Measurements from ENCODE around the gene FAM83B. TPM values are rescaled to one million over a fixed set of nuclear protein-coding genes. Genes with fewer than 3 reads are reported as not detected.

The FAM83B gene
- total RNA-seq, 1 experiment from 2014 or later: 15.6 TPM

DNA sequence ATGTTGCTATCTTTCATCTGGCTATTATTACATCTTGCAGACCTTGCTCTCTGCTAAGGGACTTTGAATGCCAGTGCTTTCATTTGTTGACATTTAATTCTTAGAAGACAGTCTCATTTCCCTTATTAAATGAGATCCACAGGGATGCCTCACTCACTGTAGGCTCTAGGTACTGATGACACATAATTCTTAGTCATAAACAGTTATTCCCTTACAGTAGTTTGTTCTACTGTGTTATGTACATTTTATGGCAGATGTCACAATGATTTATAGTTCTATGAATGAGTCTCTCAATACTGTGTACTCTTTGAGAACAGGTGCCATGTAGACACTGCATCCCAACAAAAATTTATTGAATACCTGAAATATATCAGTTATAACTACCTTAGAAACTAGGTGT is 70.3 kb downstream of the FAM83B start:
- H3K36me3 ChIP-seq (ENCODE audit: low read depth): no peaks in the 10 kb centered on the region
- H3K27me3 ChIP-seq (ENCODE audit: insufficient read depth, low read depth): no peaks in the 10 kb centered on the region
- no TSS peak for BruUV-seq (replicated peaks)
- no peak overlapping the region for H3K27ac ChIP-seq
- CTCF ChIA-PET: no interaction called here
- POLR2A ChIA-PET (ENCODE audit: unreplicated experiment): no interaction called here
- no peaks in the 10 kb centered on the region for H3K9me2 ChIP-seq (ENCODE audit: insufficient read depth)
- H3K79me2 ChIP-seq (ENCODE audit: low read depth): no peaks in the 10 kb centered on the region
- no peak overlapping the region for H3K4me2 ChIP-seq
- TF ChIP-seq EZH2 (IDR thresholded peaks at IDR 0.05; ENCODE audit: low read depth): no peak
- TF ChIP-seq, protein P1, sequence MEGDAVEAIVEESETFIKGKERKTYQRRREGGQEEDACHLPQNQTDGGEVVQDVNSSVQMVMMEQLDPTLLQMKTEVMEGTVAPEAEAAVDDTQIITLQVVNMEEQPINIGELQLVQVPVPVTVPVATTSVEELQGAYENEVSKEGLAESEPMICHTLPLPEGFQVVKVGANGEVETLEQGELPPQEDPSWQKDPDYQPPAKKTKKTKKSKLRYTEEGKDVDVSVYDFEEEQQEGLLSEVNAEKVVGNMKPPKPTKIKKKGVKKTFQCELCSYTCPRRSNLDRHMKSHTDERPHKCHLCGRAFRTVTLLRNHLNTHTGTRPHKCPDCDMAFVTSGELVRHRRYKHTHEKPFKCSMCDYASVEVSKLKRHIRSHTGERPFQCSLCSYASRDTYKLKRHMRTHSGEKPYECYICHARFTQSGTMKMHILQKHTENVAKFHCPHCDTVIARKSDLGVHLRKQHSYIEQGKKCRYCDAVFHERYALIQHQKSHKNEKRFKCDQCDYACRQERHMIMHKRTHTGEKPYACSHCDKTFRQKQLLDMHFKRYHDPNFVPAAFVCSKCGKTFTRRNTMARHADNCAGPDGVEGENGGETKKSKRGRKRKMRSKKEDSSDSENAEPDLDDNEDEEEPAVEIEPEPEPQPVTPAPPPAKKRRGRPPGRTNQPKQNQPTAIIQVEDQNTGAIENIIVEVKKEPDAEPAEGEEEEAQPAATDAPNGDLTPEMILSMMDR (conservative IDR thresholded peaks at IDR 0.05): no peak
- H4K20me1 ChIP-seq (ENCODE audit: insufficient read depth): no peaks in the 10 kb centered on the region
- no peaks in the 10 kb centered on the region; the same call in 1 of the 2 replicates for H3F3A ChIP-seq (ENCODE audit: insufficient read depth, low read depth)
- no peak overlapping the region for H3K4me3 ChIP-seq
- DNase-seq: peak in 1 of 2 experiments; percentile 80
- 0 out of 2 replicates have a peak, but pooled peaks cover 6% of the 10 kb centered on the region for H3K4me1 ChIP-seq (replicated peaks; ENCODE audit: insufficient read depth)
- H3K9me3 ChIP-seq (ENCODE audit: insufficient read depth, low read depth): no peaks in the 10 kb centered on the region
- intact Hi-C loops (cut with micrococcal nuclease; ENCODE audit: unreplicated experiment): no loop called here
- no peak overlapping the region for H2AFZ ChIP-seq

DNA sequence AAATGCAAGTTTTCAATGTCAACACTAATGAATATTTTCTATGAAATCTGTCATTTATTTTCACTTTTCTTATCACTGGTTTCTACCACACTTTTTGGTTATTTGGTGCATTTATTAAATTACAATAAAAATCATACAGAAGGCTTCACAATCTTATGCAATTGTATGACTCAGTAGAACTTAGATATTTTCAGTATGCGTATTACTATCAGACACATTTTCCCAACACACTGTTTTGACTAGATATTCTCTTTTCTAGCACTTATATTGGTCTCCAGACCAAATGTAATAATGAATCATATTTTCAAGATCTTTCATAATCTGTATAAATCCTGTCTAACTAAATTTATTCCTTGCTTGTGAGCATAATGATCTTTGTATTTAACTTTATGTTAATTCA is 74.1 kb downstream of the FAM83B start:
- intact Hi-C loops (cut with micrococcal nuclease; ENCODE audit: unreplicated experiment): no loop called here
- H4K20me1 ChIP-seq (ENCODE audit: insufficient read depth): no peaks in the 10 kb centered on the region
- no peaks in the 10 kb centered on the region for H3K9me3 ChIP-seq (ENCODE audit: insufficient read depth, low read depth)
- H3K27me3 ChIP-seq (ENCODE audit: insufficient read depth, low read depth): no peaks in the 10 kb centered on the region
- no peak overlapping the region for H3K27ac ChIP-seq
- no TSS peak for BruUV-seq (replicated peaks)
- H3K4me3 ChIP-seq: no peak overlapping the region
- POLR2A ChIA-PET (ENCODE audit: unreplicated experiment): no interaction called here
- CTCF ChIA-PET: no interaction called here
- H3K9me2 ChIP-seq (ENCODE audit: insufficient read depth): no peaks in the 10 kb centered on the region
- H3K4me2 ChIP-seq: no peak overlapping the region
- no peaks in the 10 kb centered on the region for H3K79me2 ChIP-seq (ENCODE audit: low read depth)
- no peak overlapping the region for H2AFZ ChIP-seq
- 0 out of 2 replicates have a peak, but pooled peaks cover 6% of the 10 kb centered on the region for H3K4me1 ChIP-seq (replicated peaks; ENCODE audit: insufficient read depth)
- no peaks in the 10 kb centered on the region; the same call in 1 of the 2 replicates for H3F3A ChIP-seq (ENCODE audit: insufficient read depth, low read depth)
- TF ChIP-seq, protein P1 (conservative IDR thresholded peaks at IDR 0.05): no peak
- no peak for TF ChIP-seq EZH2 (IDR thresholded peaks at IDR 0.05; ENCODE audit: low read depth)
- no peak for DNase-seq
- no peaks in the 10 kb centered on the region for H3K36me3 ChIP-seq (ENCODE audit: low read depth)

DNA sequence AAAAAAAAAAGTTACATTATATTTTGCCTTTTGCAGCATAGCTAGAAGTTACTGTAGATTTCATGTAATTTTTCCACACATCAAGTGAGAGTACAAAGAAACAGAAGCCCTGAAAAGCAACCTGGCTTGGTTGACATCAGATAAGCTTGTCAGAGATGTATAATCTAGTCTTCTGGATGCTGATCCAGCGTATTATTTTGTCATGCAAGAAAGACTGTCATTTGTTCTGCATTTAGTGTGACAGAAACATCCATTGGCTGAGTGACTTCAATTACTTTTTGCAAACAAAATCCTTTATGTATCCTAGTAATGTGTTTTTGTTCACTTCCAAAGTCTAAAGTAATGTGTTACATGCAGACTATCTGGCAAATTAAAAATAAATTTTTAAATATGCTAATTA is 75.3 kb downstream of the FAM83B start:
- H3K9me3 ChIP-seq (ENCODE audit: insufficient read depth, low read depth): no peaks in the 10 kb centered on the region
- DNase-seq: no peak
- intact Hi-C loops (cut with micrococcal nuclease; ENCODE audit: unreplicated experiment): no loop called here
- H3K9me2 ChIP-seq (ENCODE audit: insufficient read depth): no peaks in the 10 kb centered on the region
- H4K20me1 ChIP-seq (ENCODE audit: insufficient read depth): no peaks in the 10 kb centered on the region
- BruUV-seq (replicated peaks): no TSS peak
- no peak overlapping the region for H3K4me2 ChIP-seq
- no peaks in the 10 kb centered on the region for H3K4me1 ChIP-seq (replicated peaks; ENCODE audit: insufficient read depth)
- POLR2A ChIA-PET (ENCODE audit: unreplicated experiment): no interaction called here
- no peak overlapping the region for H3K27ac ChIP-seq
- TF ChIP-seq, protein P1 (conservative IDR thresholded peaks at IDR 0.05): no peak
- no peak for TF ChIP-seq EZH2 (IDR thresholded peaks at IDR 0.05; ENCODE audit: low read depth)
- H3K79me2 ChIP-seq (ENCODE audit: low read depth): no peaks in the 10 kb centered on the region
- CTCF ChIA-PET: no interaction called here
- 0 out of 2 replicates have a peak, but pooled peaks cover 1% of the 10 kb centered on the region for H3K36me3 ChIP-seq (ENCODE audit: low read depth)
- H3F3A ChIP-seq (ENCODE audit: insufficient read depth, low read depth): no peaks in the 10 kb centered on the region; the same call in 1 of the 2 replicates
- no peaks in the 10 kb centered on the region for H3K27me3 ChIP-seq (ENCODE audit: insufficient read depth, low read depth)
- no peak overlapping the region for H3K4me3 ChIP-seq
- H2AFZ ChIP-seq: no peak overlapping the region
